ENCODE measurements around the gene CRYL1. TPM values are rescaled to one million over a fixed set of nuclear protein-coding genes. Genes with fewer than 3 reads are reported as not detected.

Gene CRYL1
- total and polyA plus RNA-seq, 2 of the 13 experiments (the other 11 are each of a cell fraction or from before 2014, with no cell fraction given): 57.2 to 115 TPM

GRCh38 chr13:20425819-20426219 lies 99.8 kb downstream of the CRYL1 start (continued):
- TF ChIP-seq, protein P1, sequence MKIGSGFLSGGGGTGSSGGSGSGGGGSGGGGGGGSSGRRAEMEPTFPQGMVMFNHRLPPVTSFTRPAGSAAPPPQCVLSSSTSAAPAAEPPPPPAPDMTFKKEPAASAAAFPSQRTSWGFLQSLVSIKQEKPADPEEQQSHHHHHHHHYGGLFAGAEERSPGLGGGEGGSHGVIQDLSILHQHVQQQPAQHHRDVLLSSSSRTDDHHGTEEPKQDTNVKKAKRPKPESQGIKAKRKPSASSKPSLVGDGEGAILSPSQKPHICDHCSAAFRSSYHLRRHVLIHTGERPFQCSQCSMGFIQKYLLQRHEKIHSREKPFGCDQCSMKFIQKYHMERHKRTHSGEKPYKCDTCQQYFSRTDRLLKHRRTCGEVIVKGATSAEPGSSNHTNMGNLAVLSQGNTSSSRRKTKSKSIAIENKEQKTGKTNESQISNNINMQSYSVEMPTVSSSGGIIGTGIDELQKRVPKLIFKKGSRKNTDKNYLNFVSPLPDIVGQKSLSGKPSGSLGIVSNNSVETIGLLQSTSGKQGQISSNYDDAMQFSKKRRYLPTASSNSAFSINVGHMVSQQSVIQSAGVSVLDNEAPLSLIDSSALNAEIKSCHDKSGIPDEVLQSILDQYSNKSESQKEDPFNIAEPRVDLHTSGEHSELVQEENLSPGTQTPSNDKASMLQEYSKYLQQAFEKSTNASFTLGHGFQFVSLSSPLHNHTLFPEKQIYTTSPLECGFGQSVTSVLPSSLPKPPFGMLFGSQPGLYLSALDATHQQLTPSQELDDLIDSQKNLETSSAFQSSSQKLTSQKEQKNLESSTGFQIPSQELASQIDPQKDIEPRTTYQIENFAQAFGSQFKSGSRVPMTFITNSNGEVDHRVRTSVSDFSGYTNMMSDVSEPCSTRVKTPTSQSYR (CRISPR knock-in tag; IDR thresholded peaks at IDR 0.05; ENCODE audit: borderline replicate concordance): no peak
- TF ChIP-seq ATM (IDR thresholded peaks at IDR 0.05; ENCODE audit: borderline replicate concordance): no peak
- TF ChIP-seq ZFY (CRISPR knock-in tag; IDR thresholded peaks at IDR 0.05): no peak
- no peak for TF ChIP-seq LCORL (IDR thresholded peaks at IDR 0.05)
- TF ChIP-seq LCORL (CRISPR knock-in tag; IDR thresholded peaks at IDR 0.05): no peak
- no peak for TF ChIP-seq PRDM4 (CRISPR knock-in tag; IDR thresholded peaks at IDR 0.05; ENCODE audit: borderline replicate concordance)
- no peak for TF ChIP-seq ZNF441 (CRISPR knock-in tag; IDR thresholded peaks at IDR 0.05; ENCODE audit: borderline replicate concordance)

- Histone ChIP-seq H3K4me3 (replicated peaks in 1 of 3; ENCODE audit: insufficient read depth in 1 of 3, low read depth in 2 of 3, low read length in 3 of 3) (no peak overlapping the region), H2AFZ (ENCODE audit: low read length) (no peak overlapping the region), H3K4me2 (ENCODE audit: low read depth, low read length) (no peak overlapping the region), H3K9me3 (ENCODE audit: low read length) (no peaks in the 10 kb centered on the region), H3K9ac (ENCODE audit: insufficient read depth, low read depth, low read length) (no peak overlapping the region), H3K36me3 (replicated peaks in 1 of 2; ENCODE audit: control insufficient read depth in 1 of 2, insufficient read depth in 2 of 2, low read length in 2 of 2) (peaks cover 0 to 19% of the 10 kb centered on the region in 2 experiments; a peak in 4 of 5 replicates), H3K27me3 (ENCODE audit: control insufficient read depth in 1 of 2, insufficient read depth in 2 of 2, low read length in 2 of 2) (no peaks in the 10 kb centered on the region), H3K4me1 (ENCODE audit: insufficient read depth, low read length) (no peaks in the 10 kb centered on the region), H4K20me1 (ENCODE audit: insufficient read depth, low read length) (no peaks in the 10 kb centered on the region), H3K79me2 (ENCODE audit: insufficient read depth, low read length) (no peaks in the 10 kb centered on the region), H3K27ac (ENCODE audit: extremely low read length, insufficient read depth, low read length) (no peak overlapping the region)
- ATAC-seq (no peak), FAIRE-seq (no peak), DNase-seq (ENCODE audit: low spot score) (no peak)
- POLR2A ChIA-PET: no interaction called here
- intact Hi-C loops (cut with micrococcal nuclease; ENCODE audit: unreplicated experiment): no loop called here
- BruUV-seq (replicated peaks): no TSS peak
- CTCF ChIA-PET (ENCODE audit: low intra/inter-chr PET ratio, low total read pairs): no interaction called here
- WGBS (ENCODE audit: low lambda C conversion rate): 96% methylated on average over 12 of the region's 12 CpGs
- in situ Hi-C loops (cut with HindIII; ENCODE audit: extremely low pct_ligation_motif_present, low pct_unique_long_range_greater_than_20kb): no loop called here
- TF ChIP-seq ZNF672 (CRISPR knock-in tag; IDR thresholded peaks at IDR 0.05): no peak
- TF ChIP-seq ZNF567 (CRISPR knock-in tag; IDR thresholded peaks at IDR 0.05; ENCODE audit: borderline replicate concordance): no peak
- TF ChIP-seq, protein P2, sequence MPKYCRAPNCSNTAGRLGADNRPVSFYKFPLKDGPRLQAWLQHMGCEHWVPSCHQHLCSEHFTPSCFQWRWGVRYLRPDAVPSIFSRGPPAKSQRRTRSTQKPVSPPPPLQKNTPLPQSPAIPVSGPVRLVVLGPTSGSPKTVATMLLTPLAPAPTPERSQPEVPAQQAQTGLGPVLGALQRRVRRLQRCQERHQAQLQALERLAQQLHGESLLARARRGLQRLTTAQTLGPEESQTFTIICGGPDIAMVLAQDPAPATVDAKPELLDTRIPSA (CRISPR knock-in tag; IDR thresholded peaks at IDR 0.05; ENCODE audit: borderline replicate concordance): no peak
- TF ChIP-seq, protein P3, sequence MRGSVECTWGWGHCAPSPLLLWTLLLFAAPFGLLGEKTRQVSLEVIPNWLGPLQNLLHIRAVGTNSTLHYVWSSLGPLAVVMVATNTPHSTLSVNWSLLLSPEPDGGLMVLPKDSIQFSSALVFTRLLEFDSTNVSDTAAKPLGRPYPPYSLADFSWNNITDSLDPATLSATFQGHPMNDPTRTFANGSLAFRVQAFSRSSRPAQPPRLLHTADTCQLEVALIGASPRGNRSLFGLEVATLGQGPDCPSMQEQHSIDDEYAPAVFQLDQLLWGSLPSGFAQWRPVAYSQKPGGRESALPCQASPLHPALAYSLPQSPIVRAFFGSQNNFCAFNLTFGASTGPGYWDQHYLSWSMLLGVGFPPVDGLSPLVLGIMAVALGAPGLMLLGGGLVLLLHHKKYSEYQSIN (CRISPR knock-in tag; IDR thresholded peaks at IDR 0.05; ENCODE audit: borderline replicate concordance): no peak
- TF ChIP-seq WIZ (CRISPR knock-in tag; IDR thresholded peaks at IDR 0.05): no peak
- no peak for TF ChIP-seq ZNF335 (CRISPR knock-in tag; IDR thresholded peaks at IDR 0.05)
- no peak for TF ChIP-seq ZNF354B (CRISPR knock-in tag; IDR thresholded peaks at IDR 0.05)
- no peak for TF ChIP-seq ZNF20 (CRISPR knock-in tag; IDR thresholded peaks at IDR 0.05)
These were observed 100.7 kb downstream of the CRYL1 start for GRCh38 chr13:20424949-20425348.

Measured in HepG2 (cell line).